ENCODE data around the gene SIVA1.

The SIVA1 gene

GRCh38 chr14:104715416-104715815, 37.5 kb upstream of the SIVA1 start:
- H4K20me1 ChIP-seq (ENCODE audit: insufficient read depth, low read length): no peaks in the 10 kb centered on the region
- no peak for DNase-seq
- no peak overlapping the region for H3K9ac ChIP-seq (ENCODE audit: low read length)
- no peaks in the 10 kb centered on the region for H3K79me2 ChIP-seq (ENCODE audit: low read length)
- TF ChIP-seq CTCF (IDR thresholded peaks at IDR 0.05; ENCODE audit: low read length) (no peak), EZH2 (optimal IDR thresholded peaks at IDR 0.05; ENCODE audit: low read depth, low read length) (no peak), EZH2phosphoT487 (IDR thresholded peaks at IDR 0.05; ENCODE audit: low read length) (no peak)
- H3K36me3 ChIP-seq (replicated peaks; ENCODE audit: insufficient read depth, low read length): no peaks in the 10 kb centered on the region
- no peaks in the 10 kb centered on the region for H3F3A ChIP-seq (ENCODE audit: insufficient read depth, low read length)
- H3K4me3 ChIP-seq (ENCODE audit: low read length): no peak overlapping the region
- H3K9me2 ChIP-seq (replicated peaks; ENCODE audit: insufficient read depth, low read length): no peaks in the 10 kb centered on the region
- H3K27me3 ChIP-seq (replicated peaks; ENCODE audit: insufficient read depth, low read length): no peaks in the 10 kb centered on the region
- H2AFZ ChIP-seq (ENCODE audit: low read length): no peak overlapping the region
- no peak overlapping the region for H3K4me2 ChIP-seq (ENCODE audit: low read depth, low read length)
- no peaks in the 10 kb centered on the region for H3K9me3 ChIP-seq (replicated peaks; ENCODE audit: insufficient read depth, low read length)
- H3K27ac ChIP-seq (ENCODE audit: low read length): no peak overlapping the region
- no peaks in the 10 kb centered on the region for H3K4me1 ChIP-seq (ENCODE audit: low read length)

GRCh38 chr14:104715871-104716270, 37.1 kb upstream of the SIVA1 start:
- Histone ChIP-seq H3K9me3 (replicated peaks; ENCODE audit: insufficient read depth, low read length) (no peaks in the 10 kb centered on the region), H3K27me3 (replicated peaks; ENCODE audit: insufficient read depth, low read length) (no peaks in the 10 kb centered on the region), H3K4me3 (ENCODE audit: low read length) (no peak overlapping the region), H3K9me2 (replicated peaks; ENCODE audit: insufficient read depth, low read length) (no peaks in the 10 kb centered on the region), H3K9ac (ENCODE audit: low read length) (no peak overlapping the region), H3K4me2 (ENCODE audit: low read depth, low read length) (no peak overlapping the region), H3K36me3 (replicated peaks; ENCODE audit: insufficient read depth, low read length) (no peaks in the 10 kb centered on the region), H3F3A (ENCODE audit: insufficient read depth, low read length) (no peaks in the 10 kb centered on the region), H3K4me1 (ENCODE audit: low read length) (no peaks in the 10 kb centered on the region), H3K27ac (ENCODE audit: low read length) (no peak overlapping the region), H4K20me1 (ENCODE audit: insufficient read depth, low read length) (no peaks in the 10 kb centered on the region), H2AFZ (ENCODE audit: low read length) (no peak overlapping the region), H3K79me2 (ENCODE audit: low read length) (no peaks in the 10 kb centered on the region)
- no peak for DNase-seq
- TF ChIP-seq EZH2phosphoT487 (IDR thresholded peaks at IDR 0.05; ENCODE audit: low read length) (no peak), EZH2 (optimal IDR thresholded peaks at IDR 0.05; ENCODE audit: low read depth, low read length) (no peak), CTCF (IDR thresholded peaks at IDR 0.05; ENCODE audit: low read length) (no peak)

GRCh38 chr14:104717137-104717536, 35.8 kb upstream of the SIVA1 start:
- Histone ChIP-seq H2AFZ (ENCODE audit: low read length) (no peak overlapping the region), H3K9ac (ENCODE audit: low read length) (no peak overlapping the region), H3K9me3 (replicated peaks; ENCODE audit: insufficient read depth, low read length) (no peaks in the 10 kb centered on the region), H3K36me3 (replicated peaks; ENCODE audit: insufficient read depth, low read length) (no peaks in the 10 kb centered on the region), H3K27me3 (replicated peaks; ENCODE audit: insufficient read depth, low read length) (no peaks in the 10 kb centered on the region), H3K9me2 (replicated peaks; ENCODE audit: insufficient read depth, low read length) (no peaks in the 10 kb centered on the region), H3K4me1 (ENCODE audit: low read length) (peaks cover 5% of the 10 kb centered on the region; the same call in 1 of the 2 replicates), H3K4me2 (ENCODE audit: low read depth, low read length) (no peak overlapping the region), H3K4me3 (ENCODE audit: low read length) (no peak overlapping the region), H3K79me2 (ENCODE audit: low read length) (no peaks in the 10 kb centered on the region), H4K20me1 (ENCODE audit: insufficient read depth, low read length) (no peaks in the 10 kb centered on the region), H3F3A (ENCODE audit: insufficient read depth, low read length) (no peaks in the 10 kb centered on the region), H3K27ac (ENCODE audit: low read length) (no peak overlapping the region)
- TF ChIP-seq CTCF (IDR thresholded peaks at IDR 0.05; ENCODE audit: low read length) (no peak), EZH2 (optimal IDR thresholded peaks at IDR 0.05; ENCODE audit: low read depth, low read length) (no peak), EZH2phosphoT487 (IDR thresholded peaks at IDR 0.05; ENCODE audit: low read length) (no peak)
- no peak for DNase-seq
